Activated CD4-positive, alpha-beta T cell treated with anti-CD3 and anti-CD28 coated beads, Interleukin-2, amount 50 U/mL, for 16 hours (primary cell): ENCODE data around the gene MAGOHB.
"Not testable (repeated sequence)": the region's sequence is repeated elsewhere in the genome, so short reads cannot be mapped to it uniquely, and the experiment has no call there.

Experiments
- DNase-seq: peaks from one replicate; pipeline ENCODE4 v3.0.0-alpha.2; 2020

The MAGOHB gene

GRCh38 chr12:10611258-10611657, 2.2 kb downstream of the MAGOHB start:
- DNase-seq: not testable (repeated sequence)

GRCh38 chr12:10610188-10610587, 3.2 kb downstream of the MAGOHB start:
- DNase-seq: no peak

GRCh38 chr12:10607885-10608458, 5.4 kb downstream of the MAGOHB start:
- DNase-seq: no peak

GRCh38 chr12:10601860-10602259, 11.5 kb downstream of the MAGOHB start:
- DNase-seq: peak; percentile 14

GRCh38 chr12:10600988-10601387, 12.4 kb downstream of the MAGOHB start:
- DNase-seq: no peak

- no peak for DNase-seq
Observed at GRCh38 chr12:10595881-10596280, 17.5 kb downstream of the MAGOHB start.

- no peak for DNase-seq
Observed at GRCh38 chr12:10590966-10591365, 22.4 kb downstream of the MAGOHB start.

GRCh38 chr12:10584415-10584814, 29.0 kb downstream of the MAGOHB start:
- DNase-seq: no peak

- DNase-seq: no peak
Observed at GRCh38 chr12:10582704-10583103, 30.7 kb downstream of the MAGOHB start.

- not testable (repeated sequence) for DNase-seq
Observed at GRCh38 chr12:10582133-10582532, 31.3 kb downstream of the MAGOHB start.

- DNase-seq: no peak
Observed at GRCh38 chr12:10574307-10574706, 39.1 kb downstream of the MAGOHB start.

- not testable (repeated sequence) for DNase-seq
Observed at GRCh38 chr12:10572021-10572490, 41.4 kb downstream of the MAGOHB start.

- no peak for DNase-seq
Observed at GRCh38 chr12:10571141-10571540, 42.3 kb downstream of the MAGOHB start.

- no peak for DNase-seq
Observed at GRCh38 chr12:10567813-10568212, 45.6 kb downstream of the MAGOHB start.

- DNase-seq: no peak
Observed at GRCh38 chr12:10563966-10564365, 49.4 kb downstream of the MAGOHB start.

- no peak for DNase-seq
Observed at GRCh38 chr12:10563002-10563401, 50.4 kb downstream of the MAGOHB start.

- peak; percentile 46 for DNase-seq
Observed at GRCh38 chr12:10562306-10562933, 51.0 kb downstream of the MAGOHB start.

GRCh38 chr12:10559244-10559643, 54.2 kb downstream of the MAGOHB start:
- no peak for DNase-seq

GRCh38 chr12:10558789-10559188, 54.6 kb downstream of the MAGOHB start:
- DNase-seq: no peak

- no peak for DNase-seq
Observed at GRCh38 chr12:10558301-10558700, 55.1 kb downstream of the MAGOHB start.

GRCh38 chr12:10557766-10558165, 55.6 kb downstream of the MAGOHB start:
- DNase-seq: no peak

- DNase-seq: no peak
Observed at GRCh38 chr12:10557329-10557728, 56.1 kb downstream of the MAGOHB start.

- no peak for DNase-seq
Observed at GRCh38 chr12:10554756-10555481, 58.5 kb downstream of the MAGOHB start.

- no peak for DNase-seq
Observed at GRCh38 chr12:10554228-10554755, 59.1 kb downstream of the MAGOHB start.
